Right renal cortex interstitium (tissue), 3 donors: ENCODE results near the gene WDR31. TPM values are rescaled to one million over a fixed set of nuclear protein-coding genes. Genes with fewer than 3 reads are reported as not detected.
A peak's percentile ranks its signal among the peaks of the same experiment; 100 is the strongest.

ENCODE experiments used
- DNase-seq, 3 donors: peaks; one replicate each; pipeline ENCODE4 v3.0.0-alpha.2; 2013; ENCODE audit warnings: low read depth in 3 of 3, low spot score in 2 of 3
- polyA plus RNA-seq, 3 donors: library from polyadenylated mRNA; unstranded; fragments of 120-200 nt; gene quantifications; one replicate each; pipeline ENCODE4 v1.2.1, GENCODE V29; 2013; ENCODE audit not compliant: insufficient read length in 3 of 3

The WDR31 gene
- polyA plus RNA-seq, 3 donors: 7.2 to 7.9 (median 7.6) TPM

DNA sequence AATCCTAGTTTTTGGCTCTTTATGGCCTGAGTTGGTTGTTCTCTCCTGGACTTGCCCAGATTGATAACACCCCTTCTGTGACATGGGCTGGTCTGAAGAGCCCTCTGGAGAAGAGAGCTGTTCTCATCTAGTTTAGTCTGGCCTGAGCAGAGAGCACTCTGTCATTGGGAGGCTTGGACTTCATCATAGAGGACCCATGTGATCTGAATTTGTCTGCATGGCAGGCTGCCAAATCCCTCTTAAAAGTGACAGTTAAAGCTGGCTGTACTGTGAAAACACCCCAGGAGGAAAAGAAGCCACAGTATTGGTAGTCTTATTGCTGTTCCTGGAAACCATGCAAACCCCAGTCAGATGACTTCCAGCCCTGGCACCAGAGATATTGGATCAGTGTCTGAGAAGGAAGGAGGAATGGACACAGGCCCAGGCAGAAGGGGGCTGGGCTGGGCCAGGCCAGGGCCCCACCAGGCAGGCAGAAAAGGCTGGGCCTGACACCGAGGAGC is 3.7 kb upstream of the WDR31 start:
- DNase-seq: peak in 1 of 3 donors; percentile 61

- DNase-seq: no peak
These were observed 1.8 kb upstream of the WDR31 start for GRCh38 chr9:113341712-113342410.

DNA sequence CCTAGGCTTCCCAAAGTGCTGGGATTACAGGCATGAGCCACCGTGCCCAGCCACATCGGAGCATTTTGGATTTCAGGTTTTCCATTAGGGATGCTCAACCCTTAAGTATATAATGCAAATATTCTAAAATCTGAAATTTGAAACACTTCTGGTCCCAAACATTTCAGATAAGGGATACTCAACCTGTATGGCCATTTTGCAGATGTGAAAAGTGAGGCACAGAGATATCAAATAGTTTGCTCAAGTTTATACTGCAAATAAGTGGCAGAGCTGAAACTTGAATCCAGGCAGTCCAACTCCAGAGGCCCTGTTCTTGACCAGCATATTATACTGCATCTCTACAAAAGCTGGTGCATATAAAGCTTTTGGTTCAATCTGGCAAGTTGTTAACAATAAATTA is 2.4 kb downstream of the WDR31 start:
- no peak for DNase-seq

- DNase-seq: no peak
These were observed 8.3 kb downstream of the WDR31 start for GRCh38 chr9:113331780-113332179.

DNA sequence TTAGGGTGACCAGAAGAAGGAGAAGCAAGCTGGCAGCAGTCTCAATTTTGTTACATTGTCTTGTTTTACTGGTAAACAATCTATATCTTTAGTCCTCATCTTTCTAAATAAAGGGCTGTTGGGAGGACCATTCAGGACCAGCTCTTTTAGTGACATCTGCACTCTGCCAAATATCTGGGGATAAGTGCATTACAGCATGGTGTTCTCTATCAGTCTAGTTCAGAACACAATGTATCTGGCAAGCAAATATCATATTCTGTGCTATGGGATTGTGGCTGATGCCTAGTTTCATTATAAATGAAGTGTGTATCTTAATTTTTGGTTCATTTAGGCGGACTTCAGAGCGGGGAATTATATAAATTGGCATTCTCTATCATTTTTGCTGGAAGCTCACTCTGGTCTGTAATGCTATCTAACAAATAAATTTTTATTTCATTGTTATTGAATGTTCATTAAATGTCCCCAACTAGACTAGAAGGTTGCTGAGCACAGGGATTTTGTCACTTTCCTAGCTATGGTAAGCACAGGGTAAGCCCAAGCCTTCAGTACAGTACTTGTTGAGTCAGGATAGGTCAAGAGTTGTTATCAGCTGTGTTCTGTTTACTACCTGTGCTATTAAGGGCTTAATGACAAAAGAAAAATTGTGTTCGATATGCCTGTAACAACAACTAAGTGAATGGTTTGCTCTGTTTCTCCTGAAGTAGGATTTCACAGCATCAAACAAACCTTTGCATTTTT is 11.9 kb downstream of the WDR31 start:
- DNase-seq: no peak

DNA sequence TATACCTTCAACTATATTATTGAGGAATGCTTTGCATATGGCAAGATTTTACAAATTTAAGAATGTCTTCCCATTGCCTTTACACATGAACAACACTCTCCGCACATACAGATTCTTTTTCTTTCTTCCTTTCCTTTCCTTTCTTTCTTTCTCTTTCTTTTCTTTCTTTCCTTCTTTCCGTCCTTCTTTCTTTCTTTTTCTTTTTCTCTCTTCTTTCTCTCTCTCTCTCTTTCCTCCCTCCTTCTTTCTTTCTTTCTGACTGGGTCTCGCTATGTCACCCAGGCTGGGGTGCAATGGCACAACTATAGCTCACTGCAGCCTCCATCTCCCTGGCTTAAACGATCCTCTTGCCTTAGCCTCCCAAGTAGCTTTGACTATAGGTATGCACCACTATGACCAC is 13.8 kb downstream of the WDR31 start:
- DNase-seq: no peak

- no peak for DNase-seq
These were observed 17.4 kb downstream of the WDR31 start for GRCh38 chr9:113322671-113323070.

DNA sequence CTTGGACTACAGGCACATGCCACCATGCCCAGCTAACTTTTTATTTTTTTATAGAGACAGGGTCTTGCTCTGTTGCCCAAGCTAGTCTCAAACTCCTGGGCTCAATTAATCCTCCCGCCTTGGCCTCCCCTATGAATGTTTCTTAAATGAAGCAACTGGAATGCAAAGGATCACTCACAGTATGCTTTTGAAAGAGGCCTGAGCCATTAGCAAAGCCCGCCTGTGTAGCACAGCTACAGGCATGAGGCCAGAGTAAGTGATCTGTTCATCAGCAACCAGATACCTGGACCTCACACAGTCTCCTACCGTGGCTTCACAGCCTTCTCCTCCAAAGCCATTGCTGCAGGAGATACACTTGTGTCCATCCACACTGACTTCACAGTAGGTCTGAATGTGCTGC is 20.0 kb downstream of the WDR31 start:
- DNase-seq: no peak

- DNase-seq: no peak
These were observed 21.0 kb downstream of the WDR31 start for GRCh38 chr9:113319054-113319453.

DNA sequence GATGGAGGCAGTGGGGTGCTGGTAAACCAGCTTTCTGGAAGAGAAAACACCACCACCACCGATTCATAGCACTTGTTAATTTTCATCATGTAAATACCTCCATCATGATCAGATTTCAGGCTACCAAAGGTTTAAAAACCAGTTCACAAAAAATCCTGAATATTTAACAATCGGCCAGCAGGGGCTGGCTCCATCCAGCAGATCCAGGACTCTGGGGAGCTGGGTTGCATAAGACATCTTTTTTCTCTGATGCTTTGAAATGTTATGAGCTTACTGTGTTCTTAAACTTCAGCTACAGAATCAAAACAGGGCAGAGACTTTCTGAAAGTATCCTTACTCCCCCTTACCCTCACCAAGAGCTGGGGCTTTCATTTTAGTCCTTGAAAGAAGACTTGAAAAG is 22.3 kb downstream of the WDR31 start:
- no peak for DNase-seq

- DNase-seq: no peak
These were observed 24.0 kb downstream of the WDR31 start for GRCh38 chr9:113316030-113316429.

- no peak for DNase-seq
These were observed 24.8 kb downstream of the WDR31 start for GRCh38 chr9:113315231-113315630.

- DNase-seq: no peak
These were observed 26.8 kb downstream of the WDR31 start for GRCh38 chr9:113313261-113313660.

DNA sequence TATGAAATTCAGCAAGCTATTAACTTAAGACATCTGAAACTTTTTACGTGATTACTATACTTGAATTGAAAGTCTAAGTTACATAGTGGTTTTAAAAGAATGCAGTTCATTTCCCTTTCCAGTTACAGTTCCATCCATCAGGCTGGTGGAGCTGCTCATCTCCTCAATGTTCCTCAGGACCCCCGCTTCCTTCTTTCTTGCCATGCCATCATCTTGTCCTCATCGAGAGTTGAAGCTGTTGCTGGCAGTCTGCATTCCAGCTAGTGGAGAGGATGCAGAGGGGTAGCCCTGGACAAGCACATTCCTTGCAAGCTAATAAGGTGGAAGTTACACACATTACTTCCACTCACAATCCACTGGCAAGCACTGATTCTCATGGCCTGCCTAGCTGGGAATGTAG is 28.1 kb downstream of the WDR31 start:
- DNase-seq: no peak

DNA sequence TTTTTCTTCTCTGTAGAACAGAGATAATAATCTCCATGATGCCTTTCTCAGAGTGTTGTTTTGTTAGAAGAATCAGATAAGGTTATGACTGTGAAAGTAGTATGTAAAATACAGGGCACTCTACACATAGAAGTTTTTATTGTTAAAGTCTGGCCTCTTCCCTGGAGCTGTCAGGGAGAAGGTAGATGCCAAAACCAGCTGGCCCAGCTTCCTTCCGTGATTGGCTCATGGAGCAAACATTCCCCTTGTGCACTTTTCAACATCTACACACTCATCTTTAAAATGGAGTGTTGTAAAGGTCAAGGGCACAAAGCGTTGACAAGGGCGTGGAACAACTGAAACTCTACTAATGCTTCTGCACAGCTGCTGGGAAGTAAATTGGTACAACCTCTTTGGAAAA is 29.5 kb downstream of the WDR31 start:
- DNase-seq: no peak

DNA sequence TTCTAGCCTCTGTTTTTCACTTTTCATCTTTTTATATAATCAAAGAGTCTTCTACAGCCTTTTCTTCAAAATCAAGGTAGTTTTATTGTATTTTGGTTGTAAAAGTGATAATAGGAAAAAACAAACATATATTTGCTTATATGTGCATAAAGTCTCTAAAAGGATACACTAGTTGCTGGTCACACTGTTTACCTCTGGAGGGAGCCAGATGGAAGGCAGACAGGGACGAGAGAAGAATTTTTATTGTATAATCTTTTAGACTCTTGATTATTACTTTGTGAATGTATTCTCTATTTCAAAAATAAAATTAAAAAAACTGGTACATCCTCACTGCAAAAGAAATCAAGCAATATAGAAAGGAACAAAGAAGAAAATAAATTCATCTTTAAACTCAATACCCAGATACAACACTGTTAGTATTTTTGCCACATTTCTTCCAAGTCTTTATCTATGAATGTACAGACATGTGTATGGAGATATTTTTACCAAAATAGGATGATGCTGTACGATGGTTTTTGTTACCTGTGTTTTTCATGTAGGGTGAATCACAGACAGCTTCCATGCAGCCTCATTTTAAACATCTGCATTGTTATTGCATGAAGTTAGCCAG is 30.8 kb downstream of the WDR31 start:
- no peak for DNase-seq

GRCh38 chr9:113307396-113307975 is 32.6 kb downstream of the WDR31 start:
- no peak for DNase-seq

- no peak for DNase-seq
These were observed 33.5 kb downstream of the WDR31 start for GRCh38 chr9:113306566-113306965.

DNA sequence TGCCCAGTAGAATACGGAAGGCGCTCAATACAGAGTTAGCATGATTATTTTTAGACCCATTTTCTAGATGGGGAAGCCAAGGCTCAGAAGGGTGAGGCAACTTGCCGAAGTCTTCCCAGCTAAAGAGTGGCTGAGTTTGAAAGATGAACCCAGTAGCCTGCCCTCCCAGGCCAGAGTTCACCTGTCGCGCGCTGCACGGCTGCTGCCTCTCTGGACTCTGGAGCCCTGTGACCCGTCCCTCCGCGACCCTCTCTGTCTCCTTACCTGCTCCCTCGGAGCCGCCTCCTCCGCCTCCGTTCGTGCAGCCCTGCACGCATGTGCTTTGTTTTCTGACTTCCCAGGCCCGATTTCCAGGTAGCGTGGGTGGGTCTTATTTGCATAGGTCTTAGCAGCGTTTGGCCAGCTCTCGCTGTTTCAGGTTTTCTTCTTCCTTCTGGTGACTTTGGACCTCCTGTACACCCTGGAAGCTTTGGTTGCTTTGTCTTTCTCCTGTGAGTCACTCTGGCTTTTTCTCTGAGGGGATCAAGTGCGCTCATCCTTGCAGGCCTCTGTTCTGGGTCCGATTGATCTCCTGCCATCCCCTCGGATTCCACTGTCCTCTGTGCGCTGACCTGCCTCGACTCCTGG is 37.2 kb downstream of the WDR31 start, which contains the start of gene RNF183:
RNF183 (minus strand) TSS at position 585 of the 627 bp plus-strand sequence. CDS start 5,192 bp downstream, outside the sequence.
- no peak for DNase-seq

DNA sequence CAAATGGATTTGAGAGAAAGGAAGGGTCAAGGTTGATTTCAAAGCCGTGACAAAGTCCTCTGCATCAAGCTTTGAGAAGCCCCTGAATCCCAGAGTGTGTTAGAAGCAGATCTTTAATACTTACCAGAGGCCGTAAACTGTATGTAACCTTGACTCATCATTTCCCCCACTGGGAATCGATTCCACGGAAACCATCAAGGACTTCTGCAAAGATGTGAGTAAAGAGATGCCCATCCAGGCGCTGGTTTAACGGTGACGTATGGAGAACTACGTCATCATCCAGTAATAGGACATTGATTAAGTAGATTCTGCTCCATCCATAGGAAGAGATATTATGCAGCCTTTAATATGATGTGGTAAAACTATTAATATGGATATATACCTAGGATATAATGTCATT is 38.5 kb downstream of the WDR31 start:
- DNase-seq: no peak

DNA sequence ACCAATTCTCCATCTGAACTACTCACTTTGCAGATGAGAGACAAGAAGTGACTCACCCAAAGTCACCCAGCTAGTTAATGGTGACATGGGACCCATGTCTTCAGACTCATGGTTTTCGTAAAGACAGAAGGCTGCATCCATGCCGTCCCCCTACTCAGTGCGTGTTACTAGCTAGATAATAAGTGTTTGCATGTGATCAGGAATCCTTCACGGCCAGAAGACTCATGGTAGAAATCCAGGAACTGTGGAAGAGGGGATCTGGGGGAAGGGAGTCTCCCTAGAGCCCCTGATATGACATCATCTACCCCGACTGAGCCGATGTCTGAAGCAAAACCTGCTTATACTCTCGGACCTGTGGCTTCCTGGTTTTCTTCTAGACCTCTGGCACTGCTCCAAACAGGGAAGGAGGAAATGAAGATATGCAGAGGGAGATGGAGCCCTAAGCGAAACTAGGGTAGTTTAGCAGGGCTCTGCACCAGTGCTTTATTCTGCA is 40.2 kb downstream of the WDR31 start:
- DNase-seq: no peak
